Type B pancreatic cell (in vitro differentiated cells): ENCODE results near the gene GPATCH3. TPM values are rescaled to one million over a fixed set of nuclear protein-coding genes. Genes with fewer than 3 reads are reported as not detected.
"Not testable (repeated sequence)": the region's sequence is repeated elsewhere in the genome, so short reads cannot be mapped to it uniquely, and the experiment has no call there.

Experiments
- DNase-seq: peaks from one replicate; pipeline ENCODE4 v3.0.0; 2021; ENCODE audit warnings: mixed read lengths; ENCODE audit not compliant: unreplicated experiment; ENCODE audit errors: extremely low spot score
- H3K27ac Mint-ChIP-seq: 2 replicates; pipeline ENCODE4 v1.8.0; 2021; ENCODE audit warnings: mild to moderate bottlenecking, mixed read lengths
- H3K27me3 Mint-ChIP-seq: 2 replicates; pipeline ENCODE4 v1.8.0; 2021; ENCODE audit warnings: mixed read lengths
- H3K36me3 Mint-ChIP-seq: 2 replicates; pipeline ENCODE4 v1.8.0; 2021; ENCODE audit warnings: mixed read lengths
- H3K4me1 Mint-ChIP-seq: one replicate; pipeline ENCODE4 v1.8.0; 2021; ENCODE audit warnings: mixed read lengths; ENCODE audit not compliant: unreplicated experiment
- H3K4me3 Mint-ChIP-seq: 2 replicates; pipeline ENCODE4 v1.8.0; 2021; ENCODE audit warnings: mild to moderate bottlenecking, mixed read lengths
- H3K9me3 Mint-ChIP-seq: 2 replicates; pipeline ENCODE4 v1.8.0; 2021; ENCODE audit warnings: mixed read lengths
- CTCF ChIP-seq: fragments of 200-600 bp; sonication (generic); conservative IDR thresholded peaks from 2 replicates; pipeline ENCODE4 v1.5.0; 2021; ENCODE audit warnings: antibody characterized with exemption, mild to moderate bottlenecking
- total RNA-seq: library from RNA; stranded (reverse); gene quantifications from 2 replicates; pipeline ENCODE4 v1.2.1, GENCODE V29; 2021; ENCODE audit warnings: low replicate concordance

GPATCH3 gene
- total RNA-seq, 1 donor from 2014 or later: 19.2 TPM

- peak; percentile 86 for DNase-seq
- H3K36me3 Mint-ChIP-seq: peaks cover 16% of the 10 kb centered on the region
- no peaks in the 10 kb centered on the region for H3K27me3 Mint-ChIP-seq
- peak overlapping the region; percentile 84 for H3K27ac Mint-ChIP-seq
- no peaks in the 10 kb centered on the region for H3K9me3 Mint-ChIP-seq
- peaks cover 16% of the 10 kb centered on the region for H3K4me1 Mint-ChIP-seq
- no peak overlapping the region for H3K4me3 Mint-ChIP-seq
- peak; percentile 86 for TF ChIP-seq CTCF
Observed at GRCh38 chr1:26853156-26853555, 47.1 kb downstream of the GPATCH3 start.

GRCh38 chr1:26852701-26853100 lies 47.6 kb downstream of the GPATCH3 start:
- Mint-ChIP-seq H3K36me3 (peaks cover 18% of the 10 kb centered on the region), H3K9me3 (no peaks in the 10 kb centered on the region), H3K4me1 (peaks cover 12% of the 10 kb centered on the region), H3K27me3 (no peaks in the 10 kb centered on the region), H3K27ac (peak overlapping the region; percentile 84), H3K4me3 (no peak overlapping the region)
- TF ChIP-seq CTCF: no peak
- no peak for DNase-seq

- Mint-ChIP-seq H3K4me1 (peaks cover 7% of the 10 kb centered on the region), H3K9me3 (no peaks in the 10 kb centered on the region), H3K4me3 (no peak overlapping the region), H3K27me3 (no peaks in the 10 kb centered on the region), H3K27ac (no peak overlapping the region), H3K36me3 (peaks cover 15% of the 10 kb centered on the region)
- no peak for DNase-seq
- TF ChIP-seq CTCF: no peak
Observed at GRCh38 chr1:26851106-26851684, 49.1 kb downstream of the GPATCH3 start.

GRCh38 chr1:26848941-26849774 lies 51.1 kb downstream of the GPATCH3 start:
- Mint-ChIP-seq H3K36me3 (peaks cover 19% of the 10 kb centered on the region), H3K9me3 (no peaks in the 10 kb centered on the region), H3K4me3 (no peak overlapping the region), H3K27ac (no peak overlapping the region), H3K27me3 (no peaks in the 10 kb centered on the region), H3K4me1 (no peaks in the 10 kb centered on the region)
- no peak for DNase-seq
- no peak for TF ChIP-seq CTCF

GRCh38 chr1:26848499-26848898 lies 51.8 kb downstream of the GPATCH3 start:
- H3K9me3 Mint-ChIP-seq: no peaks in the 10 kb centered on the region
- no peaks in the 10 kb centered on the region for H3K27me3 Mint-ChIP-seq
- no peak overlapping the region for H3K27ac Mint-ChIP-seq

GRCh38 chr1:26847826-26848225 lies 52.4 kb downstream of the GPATCH3 start:
- H3K4me3 Mint-ChIP-seq, H3K9me3 Mint-ChIP-seq, H3K4me1 Mint-ChIP-seq, H3K27me3 Mint-ChIP-seq, H3K27ac Mint-ChIP-seq, DNase-seq: not testable (repeated sequence)
- H3K36me3 Mint-ChIP-seq: peaks cover 15% of the 10 kb centered on the region

More at GRCh38 chr1:26848499-26848898, 51.8 kb downstream of the GPATCH3 start:
- Mint-ChIP-seq H3K4me3 (no peak overlapping the region), H3K4me1 (no peaks in the 10 kb centered on the region), H3K36me3 (peaks cover 19% of the 10 kb centered on the region)
- DNase-seq: no peak
- no peak for TF ChIP-seq CTCF
